ENCODE results near the gene HIVEP3. TPM values are rescaled to one million over a fixed set of nuclear protein-coding genes. Genes with fewer than 3 reads are reported as not detected.
A peak's percentile ranks its signal among the peaks of the same experiment; 100 is the strongest.

Gene HIVEP3
- total RNA-seq, 1 donor from 2014 or later = 8.9 TPM

GRCh38 chr1:41709873-41710272 is 208.8 kb downstream of the HIVEP3 start:
- no peaks in the 10 kb centered on the region for H3K9me3 ChIP-seq (ENCODE audit: insufficient read depth, low read depth, low read length)
- no peaks in the 10 kb centered on the region for H4K20me1 ChIP-seq (ENCODE audit: insufficient read depth, low read length)
- no peak for DNase-seq (ENCODE audit: low read depth)
- no peak for FAIRE-seq
- peaks cover 24% of the 10 kb centered on the region for H3K4me1 ChIP-seq (ENCODE audit: insufficient read depth, low read length)
- peaks cover 18% of the 10 kb centered on the region for H3K4me1 Mint-ChIP-seq (ENCODE audit: low read depth, unreplicated experiment)
- no peak overlapping the region for H3K9ac ChIP-seq (ENCODE audit: low read length)
- H3K27me3 ChIP-seq (ENCODE audit: insufficient read depth, low read length) = no peaks in the 10 kb centered on the region
- no peaks in the 10 kb centered on the region for H3K79me2 ChIP-seq (ENCODE audit: insufficient read depth, low read length)
- H3K36me3 ChIP-seq (ENCODE audit: insufficient read depth, low read length) = no peaks in the 10 kb centered on the region
- no peak for TF ChIP-seq EZH2 (IDR thresholded peaks at IDR 0.05; ENCODE audit: insufficient read depth, low read length)
- no peak for TF ChIP-seq CTCF (IDR thresholded peaks at IDR 0.05; ENCODE audit: insufficient read depth, low read depth, low read length)
- peaks cover 39% of the 10 kb centered on the region for H3K27me3 Mint-ChIP-seq (ENCODE audit: low read depth, unreplicated experiment)
- H3K27ac Mint-ChIP-seq (ENCODE audit: unreplicated experiment) = peak overlapping the region; percentile 17
- H3K27ac ChIP-seq (ENCODE audit: low read depth, low read length) = no peak overlapping the region
- H3K4me2 ChIP-seq (ENCODE audit: low read length) = no peak overlapping the region
- no peak overlapping the region for H3K4me3 ChIP-seq (ENCODE audit: insufficient read depth, low read depth, low read length)
- H2AFZ ChIP-seq (ENCODE audit: low read depth, low read length) = no peak overlapping the region
- H3K36me3 Mint-ChIP-seq (ENCODE audit: low read depth, unreplicated experiment) = peaks cover 2% of the 10 kb centered on the region
- H3K9me3 Mint-ChIP-seq (ENCODE audit: unreplicated experiment) = peaks cover 4% of the 10 kb centered on the region
- H3K4me3 Mint-ChIP-seq (ENCODE audit: unreplicated experiment) = no peak overlapping the region

GRCh38 chr1:41709331-41709730 is 209.4 kb downstream of the HIVEP3 start:
- FAIRE-seq (no peak), DNase-seq (ENCODE audit: low read depth) (no peak)
- no peak for TF ChIP-seq EZH2 (IDR thresholded peaks at IDR 0.05; ENCODE audit: insufficient read depth, low read length)
- H3K4me2 ChIP-seq (ENCODE audit: low read length) = no peak overlapping the region
- H3K36me3 Mint-ChIP-seq (ENCODE audit: low read depth, unreplicated experiment) = peaks cover 2% of the 10 kb centered on the region
- no peaks in the 10 kb centered on the region for H4K20me1 ChIP-seq (ENCODE audit: insufficient read depth, low read length)
- H3K4me1 ChIP-seq (ENCODE audit: insufficient read depth, low read length) = peaks cover 19% of the 10 kb centered on the region
- H3K36me3 ChIP-seq (ENCODE audit: insufficient read depth, low read length) = no peaks in the 10 kb centered on the region
- H3K9me3 Mint-ChIP-seq (ENCODE audit: unreplicated experiment) = peaks cover 4% of the 10 kb centered on the region
- no peak overlapping the region for H3K4me3 Mint-ChIP-seq (ENCODE audit: unreplicated experiment)
- no peaks in the 10 kb centered on the region for H3K79me2 ChIP-seq (ENCODE audit: insufficient read depth, low read length)
- peaks cover 43% of the 10 kb centered on the region for H3K27me3 Mint-ChIP-seq (ENCODE audit: low read depth, unreplicated experiment)
- H3K4me3 ChIP-seq (ENCODE audit: insufficient read depth, low read depth, low read length) = no peak overlapping the region
- peaks cover 14% of the 10 kb centered on the region for H3K4me1 Mint-ChIP-seq (ENCODE audit: low read depth, unreplicated experiment)
- H3K27ac Mint-ChIP-seq (ENCODE audit: unreplicated experiment) = no peak overlapping the region
- no peaks in the 10 kb centered on the region for H3K27me3 ChIP-seq (ENCODE audit: insufficient read depth, low read length)
- no peak overlapping the region for H3K9ac ChIP-seq (ENCODE audit: low read length)
- no peak overlapping the region for H3K27ac ChIP-seq (ENCODE audit: low read depth, low read length)
- H3K9me3 ChIP-seq (ENCODE audit: insufficient read depth, low read depth, low read length) = no peaks in the 10 kb centered on the region
- H2AFZ ChIP-seq (ENCODE audit: low read depth, low read length) = no peak overlapping the region

- Mint-ChIP-seq H3K4me1 (ENCODE audit: low read depth, unreplicated experiment) (peaks cover 4% of the 10 kb centered on the region), H3K4me3 (ENCODE audit: unreplicated experiment) (no peak overlapping the region), H3K9me3 (ENCODE audit: unreplicated experiment) (peaks cover 4% of the 10 kb centered on the region), H3K27me3 (ENCODE audit: low read depth, unreplicated experiment) (peaks cover 44% of the 10 kb centered on the region), H3K36me3 (ENCODE audit: low read depth, unreplicated experiment) (peaks cover 2% of the 10 kb centered on the region), H3K27ac (ENCODE audit: unreplicated experiment) (no peak overlapping the region)
- no peaks in the 10 kb centered on the region for H3K9me3 ChIP-seq (ENCODE audit: insufficient read depth, low read depth, low read length)
- no peak overlapping the region for H3K4me3 ChIP-seq (ENCODE audit: insufficient read depth, low read depth, low read length)
- no peak overlapping the region for H3K27ac ChIP-seq (ENCODE audit: low read depth, low read length)
- H3K9ac ChIP-seq (ENCODE audit: low read length) = no peak overlapping the region
- no peak overlapping the region for H2AFZ ChIP-seq (ENCODE audit: low read depth, low read length)
- no peaks in the 10 kb centered on the region for H3K79me2 ChIP-seq (ENCODE audit: insufficient read depth, low read length)
- TF ChIP-seq CTCF (IDR thresholded peaks at IDR 0.05; ENCODE audit: insufficient read depth, low read depth, low read length) = no peak
- no peak for TF ChIP-seq EZH2 (IDR thresholded peaks at IDR 0.05; ENCODE audit: insufficient read depth, low read length)
- H3K36me3 ChIP-seq (ENCODE audit: insufficient read depth, low read length) = no peaks in the 10 kb centered on the region
- no peaks in the 10 kb centered on the region for H3K27me3 ChIP-seq (ENCODE audit: insufficient read depth, low read length)
- H4K20me1 ChIP-seq (ENCODE audit: insufficient read depth, low read length) = no peaks in the 10 kb centered on the region
- DNase-seq (ENCODE audit: low read depth) = no peak
- no peak overlapping the region for H3K4me2 ChIP-seq (ENCODE audit: low read length)
- peaks cover 9% of the 10 kb centered on the region for H3K4me1 ChIP-seq (ENCODE audit: insufficient read depth, low read length)
- no peak for FAIRE-seq
Observed at GRCh38 chr1:41708332-41708731, 210.4 kb downstream of the HIVEP3 start.

Data from astrocyte (in vitro differentiated cells and primary cell).